GM23338 (cell line): ENCODE results near the gene ROBO1. TPM values are rescaled to one million over a fixed set of nuclear protein-coding genes. Genes with fewer than 3 reads are reported as not detected.
A peak's percentile ranks its signal among the peaks of the same experiment; 100 is the strongest.

Experiments
- ATAC-seq: fragments of 200-7000 bp; cut with Tn5 transposase; 3 replicates; pipeline ENCODE4 v1.9.1; 2020
- DNase-seq: peaks from one replicate; pipeline ENCODE4 v3.0.0-alpha.2; 2015; ENCODE audit warnings: low spot score
- H2AFZ ChIP-seq: fragments of 200-600 bp; sonication (generic); 2 replicates; pipeline ENCODE4 v1.8.0; 2016; ENCODE audit warnings: antibody characterized with exemption, mild to moderate bottlenecking, moderate library complexity
- H3F3A ChIP-seq: fragments of 200-600 bp; sonication (generic); replicated peaks from 2 replicates; pipeline ENCODE4 v1.8.0; 2017; ENCODE audit warnings: antibody characterized with exemption, mixed run types, low read depth
- H3K27ac ChIP-seq: fragments of 200-600 bp; sonication (generic); 2 replicates; pipeline ENCODE4 v1.6.1; 2016; ENCODE audit warnings: low read depth
- H3K27me3 ChIP-seq: fragments of 200-600 bp; sonication (generic); 2 replicates; pipeline ENCODE4 v1.8.0; 2016; ENCODE audit warnings: mild to moderate bottlenecking, mixed run types, moderate library complexity; ENCODE audit not compliant: insufficient read depth
- H3K36me3 ChIP-seq: fragments of 200-600 bp; sonication (generic); 2 replicates; pipeline ENCODE4 v1.8.0; 2016; ENCODE audit warnings: mild to moderate bottlenecking; ENCODE audit not compliant: insufficient read depth
- H3K4me1 ChIP-seq: fragments of 200-600 bp; sonication (generic); 2 replicates; pipeline ENCODE4 v1.8.0; 2016; ENCODE audit warnings: mild to moderate bottlenecking, moderate library complexity; ENCODE audit not compliant: insufficient read depth
- H3K4me2 ChIP-seq: fragments of 200-600 bp; sonication (generic); 2 replicates; pipeline ENCODE4 v1.7.1; 2017; ENCODE audit warnings: mixed run types
- H3K4me3 ChIP-seq: fragments of 200-600 bp; sonication (generic); 2 replicates; pipeline ENCODE4 v1.6.1; 2016; ENCODE audit warnings: mixed run types
- H3K79me2 ChIP-seq: fragments of 200-600 bp; sonication (generic); replicated peaks from 2 replicates; pipeline ENCODE4 v1.8.0; 2017; ENCODE audit warnings: mild to moderate bottlenecking; ENCODE audit not compliant: insufficient read depth
- H3K9me2 ChIP-seq: fragments of 200-600 bp; sonication (generic); 2 replicates; pipeline ENCODE4 v1.8.0; 2017; ENCODE audit not compliant: insufficient read depth
- H4K20me1 ChIP-seq: fragments of 200-600 bp; sonication (generic); replicated peaks from 2 replicates; pipeline ENCODE4 v1.8.0; 2017; ENCODE audit warnings: mild to moderate bottlenecking; ENCODE audit not compliant: insufficient read depth
- H3K27ac Mint-ChIP-seq: 2 replicates; pipeline ENCODE4 v1.8.0; 2020; ENCODE audit warnings: inconsistent platforms, mild to moderate bottlenecking, moderate library complexity, mixed read lengths
- H3K27me3 Mint-ChIP-seq: 3 replicates; pipeline ENCODE4 v1.8.0; 2022; ENCODE audit warnings: low read depth, mild to moderate bottlenecking, moderate library complexity, mixed read lengths, inconsistent platforms; ENCODE audit not compliant: insufficient read depth, poor library complexity
- H3K36me3 Mint-ChIP-seq: 3 replicates; pipeline ENCODE4 v1.8.0; 2021; ENCODE audit warnings: low read depth, mild to moderate bottlenecking, inconsistent platforms, moderate library complexity, mixed read lengths
- H3K4me1 Mint-ChIP-seq: 3 replicates; pipeline ENCODE4 v1.8.0; 2020; ENCODE audit warnings: mild to moderate bottlenecking, inconsistent platforms, mixed read lengths
- H3K4me3 Mint-ChIP-seq: 3 replicates; pipeline ENCODE4 v1.8.0; 2021; ENCODE audit warnings: moderate library complexity, mild to moderate bottlenecking, inconsistent platforms, mixed read lengths
- H3K9me3 Mint-ChIP-seq: 3 replicates; pipeline ENCODE4 v1.8.0; 2020; ENCODE audit warnings: moderate library complexity, mild to moderate bottlenecking, inconsistent platforms, mixed read lengths
- EZH2 ChIP-seq: fragments of 200-600 bp; sonication (generic); IDR thresholded peaks from one replicate; pipeline ENCODE4 v1.8.0; 2017; ENCODE audit warnings: antibody characterized with exemption, mild to moderate bottlenecking, low read depth; ENCODE audit not compliant: unreplicated experiment
- EZH2phosphoT487 ChIP-seq: fragments of 200-600 bp; sonication (generic); IDR thresholded peaks from one replicate; pipeline ENCODE4 v1.8.1; 2018; ENCODE audit warnings: antibody characterized with exemption; ENCODE audit not compliant: unreplicated experiment
- NANOG ChIP-seq: IDR thresholded peaks from 2 replicates; pipeline ENCODE4 v1.6.1; 2016; ENCODE audit warnings: antibody characterized with exemption, borderline replicate concordance
- POLR2AphosphoS5 ChIP-seq: IDR thresholded peaks from 2 replicates; pipeline ENCODE4 v1.6.1; 2016; ENCODE audit warnings: antibody characterized with exemption, low read depth
- STAT1 ChIP-seq: IDR thresholded peaks from one replicate; pipeline ENCODE4 v1.6.1; 2016; ENCODE audit warnings: antibody characterized with exemption; ENCODE audit not compliant: unreplicated experiment
- ZNF331 ChIP-seq: fragments of 250-450 bp; sonication (Bioruptor Pico); IDR thresholded peaks from 2 replicates; pipeline ENCODE4 v1.5.0; 2020; ENCODE audit warnings: low read depth, mild to moderate bottlenecking, moderate library complexity
- polyA plus RNA-seq: library from polyadenylated mRNA; unstranded; fragments of >200 nt; fragmentation: Nextera tagmentation; extraction: Ambion mirVana; gene quantifications from 2 replicates; pipeline ENCODE4 v1.2.1, GENCODE V29; 2016
- total RNA-seq: library from RNA; depleted of rRNA; stranded (reverse); fragments of >200 nt; shearing (Covaris generic); gene quantifications from 2 replicates; pipeline ENCODE4 v1.2.3, GENCODE V29; 2014
- TF ChIP-seq, protein P1 (sequence below): IDR thresholded peaks from one replicate; pipeline ENCODE4 v1.6.1; 2018; ENCODE audit warnings: antibody characterized with exemption; ENCODE audit not compliant: unreplicated experiment
- TF ChIP-seq, protein P2 (sequence below): fragments of 250-450 bp; sonication (Bioruptor Pico); IDR thresholded peaks from 2 replicates; pipeline ENCODE4 v1.5.0; 2020; ENCODE audit warnings: mild to moderate bottlenecking, moderate library complexity

Gene ROBO1
- total and polyA plus RNA-seq, 2 experiments from 2014 or later: 19.2 to 78.3 TPM

DNA sequence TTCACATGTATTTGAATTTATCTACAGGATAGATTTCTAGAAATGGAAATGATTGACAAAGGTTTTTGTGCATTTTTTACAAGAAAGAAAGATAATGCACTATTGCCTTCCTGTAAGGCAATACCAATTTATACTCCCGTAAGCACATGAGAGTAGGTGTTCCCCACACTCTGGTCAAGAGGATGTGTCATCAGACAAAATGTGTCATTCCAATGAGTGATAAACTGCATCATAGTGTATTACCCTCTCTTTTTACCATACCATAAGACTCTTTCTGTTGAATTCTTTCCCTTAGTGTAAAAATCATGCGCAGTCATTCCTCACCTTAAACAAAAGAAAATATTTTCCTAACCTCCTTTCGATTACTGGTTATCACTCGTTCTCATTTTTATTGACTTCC, 251.0 kb downstream of the ROBO1 start:
- H3K79me2 ChIP-seq: no peaks in the 10 kb centered on the region
- ATAC-seq: no peak
- no peaks in the 10 kb centered on the region for H3K9me2 ChIP-seq
- no peaks in the 10 kb centered on the region for H3K36me3 ChIP-seq
- no peaks in the 10 kb centered on the region for H3K27me3 ChIP-seq
- H3K4me1 ChIP-seq: peaks cover 15% of the 10 kb centered on the region
- H3K27ac ChIP-seq: no peak overlapping the region
- H3K4me3 Mint-ChIP-seq: no peak overlapping the region
- H3K9me3 Mint-ChIP-seq: no peaks in the 10 kb centered on the region
- peaks cover 17% of the 10 kb centered on the region; the same call in 2 of the 3 replicates for H3K4me1 Mint-ChIP-seq
- TF ChIP-seq, protein P1, sequence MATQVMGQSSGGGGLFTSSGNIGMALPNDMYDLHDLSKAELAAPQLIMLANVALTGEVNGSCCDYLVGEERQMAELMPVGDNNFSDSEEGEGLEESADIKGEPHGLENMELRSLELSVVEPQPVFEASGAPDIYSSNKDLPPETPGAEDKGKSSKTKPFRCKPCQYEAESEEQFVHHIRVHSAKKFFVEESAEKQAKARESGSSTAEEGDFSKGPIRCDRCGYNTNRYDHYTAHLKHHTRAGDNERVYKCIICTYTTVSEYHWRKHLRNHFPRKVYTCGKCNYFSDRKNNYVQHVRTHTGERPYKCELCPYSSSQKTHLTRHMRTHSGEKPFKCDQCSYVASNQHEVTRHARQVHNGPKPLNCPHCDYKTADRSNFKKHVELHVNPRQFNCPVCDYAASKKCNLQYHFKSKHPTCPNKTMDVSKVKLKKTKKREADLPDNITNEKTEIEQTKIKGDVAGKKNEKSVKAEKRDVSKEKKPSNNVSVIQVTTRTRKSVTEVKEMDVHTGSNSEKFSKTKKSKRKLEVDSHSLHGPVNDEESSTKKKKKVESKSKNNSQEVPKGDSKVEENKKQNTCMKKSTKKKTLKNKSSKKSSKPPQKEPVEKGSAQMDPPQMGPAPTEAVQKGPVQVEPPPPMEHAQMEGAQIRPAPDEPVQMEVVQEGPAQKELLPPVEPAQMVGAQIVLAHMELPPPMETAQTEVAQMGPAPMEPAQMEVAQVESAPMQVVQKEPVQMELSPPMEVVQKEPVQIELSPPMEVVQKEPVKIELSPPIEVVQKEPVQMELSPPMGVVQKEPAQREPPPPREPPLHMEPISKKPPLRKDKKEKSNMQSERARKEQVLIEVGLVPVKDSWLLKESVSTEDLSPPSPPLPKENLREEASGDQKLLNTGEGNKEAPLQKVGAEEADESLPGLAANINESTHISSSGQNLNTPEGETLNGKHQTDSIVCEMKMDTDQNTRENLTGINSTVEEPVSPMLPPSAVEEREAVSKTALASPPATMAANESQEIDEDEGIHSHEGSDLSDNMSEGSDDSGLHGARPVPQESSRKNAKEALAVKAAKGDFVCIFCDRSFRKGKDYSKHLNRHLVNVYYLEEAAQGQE: no peak
- no peak for TF ChIP-seq ZNF331 (CRISPR knock-in tag)
- TF ChIP-seq EZH2: no peak
- no peak for DNase-seq
- peak overlapping the region; percentile 25; the same call in 1 of the 2 replicates for H3K27ac Mint-ChIP-seq
- H3K27me3 Mint-ChIP-seq: no peaks in the 10 kb centered on the region
- H3K36me3 Mint-ChIP-seq: no peaks in the 10 kb centered on the region
- H4K20me1 ChIP-seq: no peaks in the 10 kb centered on the region
- no peak overlapping the region for H3K4me2 ChIP-seq
- H3F3A ChIP-seq: no peaks in the 10 kb centered on the region
- no peak overlapping the region for H3K4me3 ChIP-seq
- 0 out of 2 replicates have a peak overlapping the region, but pooled peaks have one; percentile 6 for H2AFZ ChIP-seq

DNA sequence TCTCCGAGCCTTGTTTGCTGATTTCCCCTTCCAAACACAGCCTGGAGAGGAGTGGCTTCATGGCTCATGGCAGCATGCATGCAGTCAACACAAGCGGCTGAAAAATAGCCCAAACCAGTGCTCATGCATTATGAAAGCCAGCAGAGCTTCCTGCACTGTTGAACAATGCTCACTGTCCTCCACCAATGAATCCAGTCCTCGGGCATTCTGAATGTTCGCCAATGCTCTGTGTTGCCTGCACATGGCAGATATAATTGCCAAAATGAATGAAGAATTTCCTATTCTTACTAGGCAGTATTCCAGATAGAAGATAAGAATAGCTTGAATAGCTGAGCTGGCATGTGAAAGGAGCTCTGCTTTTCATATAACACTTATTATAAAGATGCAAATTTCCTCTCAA, 252.7 kb downstream of the ROBO1 start:
- no peaks in the 10 kb centered on the region for H3K27me3 Mint-ChIP-seq
- 0 out of 2 replicates have a peak overlapping the region, but pooled peaks have one; percentile 8 for H2AFZ ChIP-seq
- no peak for TF ChIP-seq STAT1
- no peak for TF ChIP-seq ZNF331 (CRISPR knock-in tag)
- no peak for TF ChIP-seq NANOG
- TF ChIP-seq, protein P1: no peak
- no peak for TF ChIP-seq EZH2
- TF ChIP-seq POLR2AphosphoS5: no peak
- no peak for TF ChIP-seq EZH2phosphoT487
- TF ChIP-seq, protein P2, sequence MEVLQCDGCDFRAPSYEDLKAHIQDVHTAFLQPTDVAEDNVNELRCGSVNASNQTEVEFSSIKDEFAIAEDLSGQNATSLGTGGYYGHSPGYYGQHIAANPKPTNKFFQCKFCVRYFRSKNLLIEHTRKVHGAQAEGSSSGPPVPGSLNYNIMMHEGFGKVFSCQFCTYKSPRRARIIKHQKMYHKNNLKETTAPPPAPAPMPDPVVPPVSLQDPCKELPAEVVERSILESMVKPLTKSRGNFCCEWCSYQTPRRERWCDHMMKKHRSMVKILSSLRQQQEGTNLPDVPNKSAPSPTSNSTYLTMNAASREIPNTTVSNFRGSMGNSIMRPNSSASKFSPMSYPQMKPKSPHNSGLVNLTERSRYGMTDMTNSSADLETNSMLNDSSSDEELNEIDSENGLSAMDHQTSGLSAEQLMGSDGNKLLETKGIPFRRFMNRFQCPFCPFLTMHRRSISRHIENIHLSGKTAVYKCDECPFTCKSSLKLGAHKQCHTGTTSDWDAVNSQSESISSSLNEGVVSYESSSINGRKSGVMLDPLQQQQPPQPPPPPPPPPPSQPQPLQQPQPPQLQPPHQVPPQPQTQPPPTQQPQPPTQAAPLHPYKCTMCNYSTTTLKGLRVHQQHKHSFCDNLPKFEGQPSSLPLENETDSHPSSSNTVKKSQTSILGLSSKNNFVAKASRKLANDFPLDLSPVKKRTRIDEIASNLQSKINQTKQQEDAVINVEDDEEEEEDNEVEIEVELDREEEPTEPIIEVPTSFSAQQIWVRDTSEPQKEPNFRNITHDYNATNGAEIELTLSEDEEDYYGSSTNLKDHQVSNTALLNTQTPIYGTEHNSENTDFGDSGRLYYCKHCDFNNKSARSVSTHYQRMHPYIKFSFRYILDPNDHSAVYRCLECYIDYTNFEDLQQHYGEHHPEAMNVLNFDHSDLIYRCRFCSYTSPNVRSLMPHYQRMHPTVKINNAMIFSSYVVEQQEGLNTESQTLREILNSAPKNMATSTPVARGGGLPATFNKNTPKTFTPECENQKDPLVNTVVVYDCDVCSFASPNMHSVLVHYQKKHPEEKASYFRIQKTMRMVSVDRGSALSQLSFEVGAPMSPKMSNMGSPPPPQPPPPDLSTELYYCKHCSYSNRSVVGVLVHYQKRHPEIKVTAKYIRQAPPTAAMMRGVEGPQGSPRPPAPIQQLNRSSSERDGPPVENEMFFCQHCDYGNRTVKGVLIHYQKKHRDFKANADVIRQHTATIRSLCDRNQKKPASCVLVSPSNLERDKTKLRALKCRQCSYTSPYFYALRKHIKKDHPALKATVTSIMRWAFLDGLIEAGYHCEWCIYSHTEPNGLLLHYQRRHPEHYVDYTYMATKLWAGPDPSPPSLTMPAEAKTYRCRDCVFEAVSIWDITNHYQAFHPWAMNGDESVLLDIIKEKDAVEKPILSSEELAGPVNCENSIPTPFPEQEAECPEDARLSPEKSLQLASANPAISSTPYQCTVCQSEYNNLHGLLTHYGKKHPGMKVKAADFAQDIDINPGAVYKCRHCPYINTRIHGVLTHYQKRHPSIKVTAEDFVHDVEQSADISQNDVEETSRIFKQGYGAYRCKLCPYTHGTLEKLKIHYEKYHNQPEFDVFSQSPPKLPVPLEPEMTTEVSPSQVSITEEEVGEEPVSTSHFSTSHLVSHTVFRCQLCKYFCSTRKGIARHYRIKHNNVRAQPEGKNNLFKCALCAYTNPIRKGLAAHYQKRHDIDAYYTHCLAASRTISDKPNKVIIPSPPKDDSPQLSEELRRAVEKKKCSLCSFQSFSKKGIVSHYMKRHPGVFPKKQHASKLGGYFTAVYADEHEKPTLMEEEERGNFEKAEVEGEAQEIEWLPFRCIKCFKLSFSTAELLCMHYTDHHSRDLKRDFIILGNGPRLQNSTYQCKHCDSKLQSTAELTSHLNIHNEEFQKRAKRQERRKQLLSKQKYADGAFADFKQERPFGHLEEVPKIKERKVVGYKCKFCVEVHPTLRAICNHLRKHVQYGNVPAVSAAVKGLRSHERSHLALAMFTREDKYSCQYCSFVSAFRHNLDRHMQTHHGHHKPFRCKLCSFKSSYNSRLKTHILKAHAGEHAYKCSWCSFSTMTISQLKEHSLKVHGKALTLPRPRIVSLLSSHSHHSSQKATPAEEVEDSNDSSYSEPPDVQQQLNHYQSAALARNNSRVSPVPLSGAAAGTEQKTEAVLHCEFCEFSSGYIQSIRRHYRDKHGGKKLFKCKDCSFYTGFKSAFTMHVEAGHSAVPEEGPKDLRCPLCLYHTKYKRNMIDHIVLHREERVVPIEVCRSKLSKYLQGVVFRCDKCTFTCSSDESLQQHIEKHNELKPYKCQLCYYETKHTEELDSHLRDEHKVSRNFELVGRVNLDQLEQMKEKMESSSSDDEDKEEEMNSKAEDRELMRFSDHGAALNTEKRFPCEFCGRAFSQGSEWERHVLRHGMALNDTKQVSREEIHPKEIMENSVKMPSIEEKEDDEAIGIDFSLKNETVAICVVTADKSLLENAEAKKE: no peak

More for the DNA sequence above, 252.7 kb downstream of the ROBO1 start:
- no peaks in the 10 kb centered on the region for H4K20me1 ChIP-seq
- H3K4me3 Mint-ChIP-seq: no peak overlapping the region
- no peak for DNase-seq
- H3K4me1 Mint-ChIP-seq: peaks cover 10% of the 10 kb centered on the region; the same call in 2 of the 3 replicates
- H3K36me3 Mint-ChIP-seq: no peaks in the 10 kb centered on the region
- H3K4me2 ChIP-seq: 0 out of 2 replicates have a peak overlapping the region, but pooled peaks have one; percentile 50
- H3K4me1 ChIP-seq: peaks cover 15% of the 10 kb centered on the region
- H3K9me3 Mint-ChIP-seq: no peaks in the 10 kb centered on the region
- no peaks in the 10 kb centered on the region for H3K36me3 ChIP-seq
- no peak overlapping the region for H3K4me3 ChIP-seq
- H3K9me2 ChIP-seq: no peaks in the 10 kb centered on the region
- no peaks in the 10 kb centered on the region for H3K79me2 ChIP-seq
- ATAC-seq: no peak
- no peaks in the 10 kb centered on the region for H3F3A ChIP-seq
- no peak overlapping the region; the same call in 1 of the 2 replicates for H3K27ac Mint-ChIP-seq
- no peak overlapping the region for H3K27ac ChIP-seq
- H3K27me3 ChIP-seq: no peaks in the 10 kb centered on the region
